ENCODE results near the gene AKAP13.

GRCh38 chr15:85722374-85723152, 342.2 kb downstream of the AKAP13 start:
- TF ChIP-seq POLR2AphosphoS5 (IDR thresholded peaks at IDR 0.05) (no peak), POLR2A (IDR thresholded peaks at IDR 0.05) (no peak), CTCF (IDR thresholded peaks at IDR 0.05) (no peak)
